HEK293 (cell line): Measurements from ENCODE around the gene TEAD4.

Experiments
- CTCF ChIA-PET: fragments of 350-600 bp; formaldehyde crosslinking; extraction: SDS; loops from one replicate; lab custom pipeline; 2021; ENCODE audit warnings: antibody characterized with exemption; lab: Yijun Ruan, JAX
- POLR2A ChIA-PET: fragments of 300-600 bp; formaldehyde crosslinking; extraction: SDS; loops from one replicate; lab custom pipeline; 2020; ENCODE audit warnings: antibody characterized with exemption, inconsistent platforms; lab: Yijun Ruan, JAX
- H3K27ac ChIP-seq: fragments of 200-500 bp; sonication (Bioruptor generic); 2 replicates; pipeline ENCODE4 v1.5.1; 2014; ENCODE audit warnings: low read depth, low read length, control low read depth, inconsistent platforms; ENCODE audit errors: extremely low read depth
- H3K36me3 ChIP-seq, 2 experiments: fragments of 200-500 bp in 1 of 2; sonication (Bioruptor generic) in 1 of 2; 1 replicate in 1 of 2; 2 replicates in 1 of 2; pipeline ENCODE4 v1.5.1; 2014 to 2017; ENCODE audit warnings: inconsistent platforms in 2 of 2, low read length in 2 of 2; ENCODE audit not compliant: control insufficient read depth in 2 of 2, insufficient read depth in 1 of 2
- H3K4me1 ChIP-seq: fragments of 200-500 bp; sonication (Bioruptor generic); 2 replicates; pipeline ENCODE4 v1.5.1; 2014; ENCODE audit warnings: mild to moderate bottlenecking, low read length, inconsistent platforms; ENCODE audit not compliant: control insufficient read depth, insufficient read depth
- H3K4me3 ChIP-seq: 2 replicates; pipeline ENCODE4 v1.5.1; 2011; ENCODE audit warnings: low read depth, mild to moderate bottlenecking, control low read depth, low read length, moderate library complexity
- H3K9me3 ChIP-seq: fragments of 200-500 bp; sonication (Bioruptor generic); 2 replicates; pipeline ENCODE4 v1.5.1; 2014; ENCODE audit warnings: low read depth, low read length, inconsistent platforms; ENCODE audit not compliant: control insufficient read depth, insufficient read depth
- ZBTB7A ChIP-seq: fragments of 450-650 bp; formaldehyde crosslinking; IDR thresholded peaks from 2 replicates; pipeline ENCODE4 v1.5.1; 2016; ENCODE audit warnings: low read depth, missing biosample characterization, missing genetic modification characterization
- ZNF19 ChIP-seq: fragments of 450-650 bp; formaldehyde crosslinking; IDR thresholded peaks from 2 replicates; pipeline ENCODE4; 2016; ENCODE audit warnings: missing biosample characterization, missing genetic modification characterization, low read depth
- ZNF223 ChIP-seq: fragments of 450-650 bp; formaldehyde crosslinking; IDR thresholded peaks from 2 replicates; pipeline ENCODE4 v1.5.1; 2016; ENCODE audit warnings: missing biosample characterization, missing genetic modification characterization
- ZNF510 ChIP-seq: fragments of 450-650 bp; formaldehyde crosslinking; IDR thresholded peaks from 2 replicates; pipeline ENCODE4 v1.5.1; 2018; ENCODE audit warnings: mild to moderate bottlenecking, missing genetic modification characterization, missing biosample characterization; ENCODE audit not compliant: insufficient replicate concordance
- ZNF530 ChIP-seq: fragments of 450-650 bp; formaldehyde crosslinking; IDR thresholded peaks from 2 replicates; pipeline ENCODE4 v1.5.1; 2016; ENCODE audit warnings: low read depth, missing biosample characterization, missing genetic modification characterization
- ZNF596 ChIP-seq: fragments of 450-650 bp; IDR thresholded peaks from 2 replicates; pipeline ENCODE4 v1.5.0; 2018; ENCODE audit warnings: missing biosample characterization, mild to moderate bottlenecking, missing genetic modification characterization, moderate library complexity
- ZNF658 ChIP-seq: fragments of 450-650 bp; formaldehyde crosslinking; IDR thresholded peaks from 2 replicates; pipeline ENCODE4; 2016; ENCODE audit warnings: missing biosample characterization, missing genetic modification characterization
- TF ChIP-seq, protein P1 (sequence below): fragments of 450-650 bp; formaldehyde crosslinking; IDR thresholded peaks from 2 replicates; pipeline ENCODE4 v1.5.1; 2017; ENCODE audit warnings: missing biosample characterization, missing genetic modification characterization
- TF ChIP-seq, protein P2 (sequence below): fragments of 450-650 bp; formaldehyde crosslinking; IDR thresholded peaks from 2 replicates; pipeline ENCODE4 v1.5.1; 2017; ENCODE audit warnings: missing biosample characterization, mild to moderate bottlenecking, missing genetic modification characterization, moderate library complexity
- TF ChIP-seq, protein P3 (sequence below): fragments of 450-650 bp; IDR thresholded peaks from 2 replicates; pipeline ENCODE4 v1.5.1; 2018; ENCODE audit warnings: missing biosample characterization, missing genetic modification characterization
- TF ChIP-seq, protein P4 (sequence below): fragments of 450-650 bp; formaldehyde crosslinking; conservative IDR thresholded peaks from 2 replicates; pipeline ENCODE4 v1.5.1; 2016; ENCODE audit warnings: low read depth, missing biosample characterization, missing genetic modification characterization
- TF ChIP-seq, protein P5 (sequence below): fragments of 450-650 bp; formaldehyde crosslinking; IDR thresholded peaks from 2 replicates; pipeline ENCODE4 v1.5.1; 2016; ENCODE audit warnings: missing biosample characterization, missing genetic modification characterization
- TF ChIP-seq, protein P6 (sequence below): fragments of 450-650 bp; formaldehyde crosslinking; IDR thresholded peaks from 2 replicates; pipeline ENCODE4 v1.5.1; 2016; ENCODE audit warnings: missing biosample characterization, missing genetic modification characterization
- TF ChIP-seq, protein P7 (sequence below): fragments of 450-650 bp; formaldehyde crosslinking; IDR thresholded peaks from 2 replicates; pipeline ENCODE4 v1.5.1; 2016; ENCODE audit warnings: missing biosample characterization, missing genetic modification characterization
- TF ChIP-seq, protein P8 (sequence below): fragments of 450-650 bp; formaldehyde crosslinking; IDR thresholded peaks from 2 replicates; pipeline ENCODE4 v1.5.1; 2016; ENCODE audit warnings: missing biosample characterization, missing genetic modification characterization, borderline replicate concordance

Gene TEAD4

DNA sequence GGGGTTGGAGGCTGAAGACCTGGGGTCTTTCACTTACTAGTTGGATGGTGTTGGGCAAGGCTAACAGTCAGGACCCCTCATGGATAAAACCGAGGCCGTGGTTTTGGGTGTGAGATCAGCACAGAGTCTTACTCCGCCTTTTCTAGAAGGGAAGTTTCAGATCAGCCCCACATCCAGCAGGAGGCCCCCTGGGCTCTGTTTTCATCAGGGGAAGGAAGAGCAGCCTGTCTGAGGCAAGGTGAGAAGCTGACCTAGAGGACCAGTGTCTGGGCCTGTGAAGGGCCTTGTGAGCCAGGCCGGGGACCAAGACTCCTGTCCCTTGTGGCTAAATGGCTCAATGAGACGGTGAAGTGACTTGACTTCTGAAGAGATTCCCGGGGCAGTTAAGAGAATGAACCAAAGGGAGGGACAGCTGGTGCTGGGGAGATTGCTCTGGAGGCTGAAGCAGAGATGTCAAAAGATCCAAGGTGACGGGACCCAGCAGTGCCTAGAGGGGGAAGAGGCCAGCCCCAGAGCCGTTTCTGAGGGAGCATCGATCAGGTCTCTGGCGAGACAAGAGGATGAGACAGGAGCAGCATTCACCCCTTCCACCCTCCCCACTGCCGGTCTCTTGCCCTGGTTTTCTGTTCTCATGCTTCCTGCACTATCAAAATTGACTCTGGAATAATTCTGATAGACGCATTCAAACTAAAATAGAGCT lies 77.9 kb downstream of the TEAD4 start:
- Histone ChIP-seq H3K27ac (no peak overlapping the region), H3K4me3 (no peak overlapping the region), H3K36me3 (peaks cover 0 to 23% of the 10 kb centered on the region in 2 experiments; a peak in 2 of 3 replicates), H3K4me1 (no peaks in the 10 kb centered on the region), H3K9me3 (no peaks in the 10 kb centered on the region)
- ChIA-PET CTCF (interaction anchor here (0.7 kb wide), 1 partner anchor 158 kb away, joined by 3 read pairs; no protein-coding TSS in a partner anchor), POLR2A (interaction anchor here (0.5 kb wide), 1 partner anchor 152 kb away, joined by 4 read pairs; no protein-coding TSS in a partner anchor)
- TF ChIP-seq, protein P1, sequence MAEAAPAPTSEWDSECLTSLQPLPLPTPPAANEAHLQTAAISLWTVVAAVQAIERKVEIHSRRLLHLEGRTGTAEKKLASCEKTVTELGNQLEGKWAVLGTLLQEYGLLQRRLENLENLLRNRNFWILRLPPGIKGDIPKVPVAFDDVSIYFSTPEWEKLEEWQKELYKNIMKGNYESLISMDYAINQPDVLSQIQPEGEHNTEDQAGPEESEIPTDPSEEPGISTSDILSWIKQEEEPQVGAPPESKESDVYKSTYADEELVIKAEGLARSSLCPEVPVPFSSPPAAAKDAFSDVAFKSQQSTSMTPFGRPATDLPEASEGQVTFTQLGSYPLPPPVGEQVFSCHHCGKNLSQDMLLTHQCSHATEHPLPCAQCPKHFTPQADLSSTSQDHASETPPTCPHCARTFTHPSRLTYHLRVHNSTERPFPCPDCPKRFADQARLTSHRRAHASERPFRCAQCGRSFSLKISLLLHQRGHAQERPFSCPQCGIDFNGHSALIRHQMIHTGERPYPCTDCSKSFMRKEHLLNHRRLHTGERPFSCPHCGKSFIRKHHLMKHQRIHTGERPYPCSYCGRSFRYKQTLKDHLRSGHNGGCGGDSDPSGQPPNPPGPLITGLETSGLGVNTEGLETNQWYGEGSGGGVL (tag by site-specific recombination) = no peak
- TF ChIP-seq ZNF510 (tag by site-specific recombination) (no peak), ZNF223 (tag by site-specific recombination) (no peak), ZNF19 (no peak), ZNF596 (tag by site-specific recombination) (no peak), ZNF658 (tag by site-specific recombination) (no peak), ZBTB7A (tag by site-specific recombination) (no peak), ZNF530 (tag by site-specific recombination) (no peak)
- TF ChIP-seq, protein P2, sequence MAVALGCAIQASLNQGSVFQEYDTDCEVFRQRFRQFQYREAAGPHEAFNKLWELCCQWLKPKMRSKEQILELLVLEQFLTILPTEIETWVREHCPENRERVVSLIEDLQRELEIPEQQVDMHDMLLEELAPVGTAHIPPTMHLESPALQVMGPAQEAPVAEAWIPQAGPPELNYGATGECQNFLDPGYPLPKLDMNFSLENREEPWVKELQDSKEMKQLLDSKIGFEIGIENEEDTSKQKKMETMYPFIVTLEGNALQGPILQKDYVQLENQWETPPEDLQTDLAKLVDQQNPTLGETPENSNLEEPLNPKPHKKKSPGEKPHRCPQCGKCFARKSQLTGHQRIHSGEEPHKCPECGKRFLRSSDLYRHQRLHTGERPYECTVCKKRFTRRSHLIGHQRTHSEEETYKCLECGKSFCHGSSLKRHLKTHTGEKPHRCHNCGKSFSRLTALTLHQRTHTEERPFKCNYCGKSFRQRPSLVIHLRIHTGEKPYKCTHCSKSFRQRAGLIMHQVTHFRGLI (tag by site-specific recombination) = no peak
- TF ChIP-seq, protein P3, sequence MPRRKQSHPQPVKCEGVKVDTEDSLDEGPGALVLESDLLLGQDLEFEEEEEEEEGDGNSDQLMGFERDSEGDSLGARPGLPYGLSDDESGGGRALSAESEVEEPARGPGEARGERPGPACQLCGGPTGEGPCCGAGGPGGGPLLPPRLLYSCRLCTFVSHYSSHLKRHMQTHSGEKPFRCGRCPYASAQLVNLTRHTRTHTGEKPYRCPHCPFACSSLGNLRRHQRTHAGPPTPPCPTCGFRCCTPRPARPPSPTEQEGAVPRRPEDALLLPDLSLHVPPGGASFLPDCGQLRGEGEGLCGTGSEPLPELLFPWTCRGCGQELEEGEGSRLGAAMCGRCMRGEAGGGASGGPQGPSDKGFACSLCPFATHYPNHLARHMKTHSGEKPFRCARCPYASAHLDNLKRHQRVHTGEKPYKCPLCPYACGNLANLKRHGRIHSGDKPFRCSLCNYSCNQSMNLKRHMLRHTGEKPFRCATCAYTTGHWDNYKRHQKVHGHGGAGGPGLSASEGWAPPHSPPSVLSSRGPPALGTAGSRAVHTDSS (tag by site-specific recombination) = no peak
- TF ChIP-seq, protein P4, sequence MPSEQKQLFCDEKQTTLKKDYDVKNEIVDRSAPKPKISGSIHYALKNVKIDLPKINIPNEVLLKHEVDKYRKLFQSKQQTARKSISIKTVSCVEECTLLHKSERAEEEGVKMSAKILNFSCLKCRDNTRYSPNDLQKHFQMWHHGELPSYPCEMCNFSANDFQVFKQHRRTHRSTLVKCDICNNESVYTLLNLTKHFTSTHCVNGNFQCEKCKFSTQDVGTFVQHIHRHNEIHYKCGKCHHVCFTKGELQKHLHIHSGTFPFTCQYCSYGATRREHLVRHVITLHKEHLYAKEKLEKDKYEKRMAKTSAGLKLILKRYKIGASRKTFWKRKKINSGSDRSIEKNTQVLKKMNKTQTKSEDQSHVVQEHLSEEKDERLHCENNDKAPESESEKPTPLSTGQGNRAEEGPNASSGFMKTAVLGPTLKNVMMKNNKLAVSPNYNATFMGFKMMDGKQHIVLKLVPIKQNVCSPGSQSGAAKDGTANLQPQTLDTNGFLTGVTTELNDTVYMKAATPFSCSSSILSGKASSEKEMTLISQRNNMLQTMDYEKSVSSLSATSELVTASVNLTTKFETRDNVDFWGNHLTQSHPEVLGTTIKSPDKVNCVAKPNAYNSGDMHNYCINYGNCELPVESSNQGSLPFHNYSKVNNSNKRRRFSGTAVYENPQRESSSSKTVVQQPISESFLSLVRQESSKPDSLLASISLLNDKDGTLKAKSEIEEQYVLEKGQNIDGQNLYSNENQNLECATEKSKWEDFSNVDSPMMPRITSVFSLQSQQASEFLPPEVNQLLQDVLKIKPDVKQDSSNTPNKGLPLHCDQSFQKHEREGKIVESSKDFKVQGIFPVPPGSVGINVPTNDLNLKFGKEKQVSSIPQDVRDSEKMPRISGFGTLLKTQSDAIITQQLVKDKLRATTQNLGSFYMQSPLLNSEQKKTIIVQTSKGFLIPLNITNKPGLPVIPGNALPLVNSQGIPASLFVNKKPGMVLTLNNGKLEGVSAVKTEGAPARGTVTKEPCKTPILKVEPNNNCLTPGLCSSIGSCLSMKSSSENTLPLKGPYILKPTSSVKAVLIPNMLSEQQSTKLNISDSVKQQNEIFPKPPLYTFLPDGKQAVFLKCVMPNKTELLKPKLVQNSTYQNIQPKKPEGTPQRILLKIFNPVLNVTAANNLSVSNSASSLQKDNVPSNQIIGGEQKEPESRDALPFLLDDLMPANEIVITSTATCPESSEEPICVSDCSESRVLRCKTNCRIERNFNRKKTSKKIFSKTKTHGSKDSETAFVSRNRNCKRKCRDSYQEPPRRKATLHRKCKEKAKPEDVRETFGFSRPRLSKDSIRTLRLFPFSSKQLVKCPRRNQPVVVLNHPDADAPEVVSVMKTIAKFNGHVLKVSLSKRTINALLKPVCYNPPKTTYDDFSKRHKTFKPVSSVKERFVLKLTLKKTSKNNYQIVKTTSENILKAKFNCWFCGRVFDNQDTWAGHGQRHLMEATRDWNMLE (tag by site-specific recombination) = no peak
- TF ChIP-seq, protein P5, sequence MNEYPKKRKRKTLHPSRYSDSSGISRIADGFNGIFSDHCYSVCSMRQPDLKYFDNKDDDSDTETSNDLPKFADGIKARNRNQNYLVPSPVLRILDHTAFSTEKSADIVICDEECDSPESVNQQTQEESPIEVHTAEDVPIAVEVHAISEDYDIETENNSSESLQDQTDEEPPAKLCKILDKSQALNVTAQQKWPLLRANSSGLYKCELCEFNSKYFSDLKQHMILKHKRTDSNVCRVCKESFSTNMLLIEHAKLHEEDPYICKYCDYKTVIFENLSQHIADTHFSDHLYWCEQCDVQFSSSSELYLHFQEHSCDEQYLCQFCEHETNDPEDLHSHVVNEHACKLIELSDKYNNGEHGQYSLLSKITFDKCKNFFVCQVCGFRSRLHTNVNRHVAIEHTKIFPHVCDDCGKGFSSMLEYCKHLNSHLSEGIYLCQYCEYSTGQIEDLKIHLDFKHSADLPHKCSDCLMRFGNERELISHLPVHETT (tag by site-specific recombination) = no peak
- TF ChIP-seq, protein P6, sequence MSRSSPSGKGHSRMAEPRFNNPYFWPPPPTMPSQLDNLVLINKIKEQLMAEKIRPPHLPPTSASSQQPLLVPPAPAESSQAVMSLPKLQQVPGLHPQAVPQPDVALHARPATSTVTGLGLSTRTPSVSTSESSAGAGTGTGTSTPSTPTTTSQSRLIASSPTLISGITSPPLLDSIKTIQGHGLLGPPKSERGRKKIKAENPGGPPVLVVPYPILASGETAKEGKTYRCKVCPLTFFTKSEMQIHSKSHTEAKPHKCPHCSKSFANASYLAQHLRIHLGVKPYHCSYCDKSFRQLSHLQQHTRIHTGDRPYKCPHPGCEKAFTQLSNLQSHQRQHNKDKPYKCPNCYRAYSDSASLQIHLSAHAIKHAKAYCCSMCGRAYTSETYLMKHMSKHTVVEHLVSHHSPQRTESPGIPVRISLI (tag by site-specific recombination) = no peak
- TF ChIP-seq, protein P7, sequence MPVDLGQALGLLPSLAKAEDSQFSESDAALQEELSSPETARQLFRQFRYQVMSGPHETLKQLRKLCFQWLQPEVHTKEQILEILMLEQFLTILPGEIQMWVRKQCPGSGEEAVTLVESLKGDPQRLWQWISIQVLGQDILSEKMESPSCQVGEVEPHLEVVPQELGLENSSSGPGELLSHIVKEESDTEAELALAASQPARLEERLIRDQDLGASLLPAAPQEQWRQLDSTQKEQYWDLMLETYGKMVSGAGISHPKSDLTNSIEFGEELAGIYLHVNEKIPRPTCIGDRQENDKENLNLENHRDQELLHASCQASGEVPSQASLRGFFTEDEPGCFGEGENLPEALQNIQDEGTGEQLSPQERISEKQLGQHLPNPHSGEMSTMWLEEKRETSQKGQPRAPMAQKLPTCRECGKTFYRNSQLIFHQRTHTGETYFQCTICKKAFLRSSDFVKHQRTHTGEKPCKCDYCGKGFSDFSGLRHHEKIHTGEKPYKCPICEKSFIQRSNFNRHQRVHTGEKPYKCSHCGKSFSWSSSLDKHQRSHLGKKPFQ = no peak
- TF ChIP-seq, protein P8, sequence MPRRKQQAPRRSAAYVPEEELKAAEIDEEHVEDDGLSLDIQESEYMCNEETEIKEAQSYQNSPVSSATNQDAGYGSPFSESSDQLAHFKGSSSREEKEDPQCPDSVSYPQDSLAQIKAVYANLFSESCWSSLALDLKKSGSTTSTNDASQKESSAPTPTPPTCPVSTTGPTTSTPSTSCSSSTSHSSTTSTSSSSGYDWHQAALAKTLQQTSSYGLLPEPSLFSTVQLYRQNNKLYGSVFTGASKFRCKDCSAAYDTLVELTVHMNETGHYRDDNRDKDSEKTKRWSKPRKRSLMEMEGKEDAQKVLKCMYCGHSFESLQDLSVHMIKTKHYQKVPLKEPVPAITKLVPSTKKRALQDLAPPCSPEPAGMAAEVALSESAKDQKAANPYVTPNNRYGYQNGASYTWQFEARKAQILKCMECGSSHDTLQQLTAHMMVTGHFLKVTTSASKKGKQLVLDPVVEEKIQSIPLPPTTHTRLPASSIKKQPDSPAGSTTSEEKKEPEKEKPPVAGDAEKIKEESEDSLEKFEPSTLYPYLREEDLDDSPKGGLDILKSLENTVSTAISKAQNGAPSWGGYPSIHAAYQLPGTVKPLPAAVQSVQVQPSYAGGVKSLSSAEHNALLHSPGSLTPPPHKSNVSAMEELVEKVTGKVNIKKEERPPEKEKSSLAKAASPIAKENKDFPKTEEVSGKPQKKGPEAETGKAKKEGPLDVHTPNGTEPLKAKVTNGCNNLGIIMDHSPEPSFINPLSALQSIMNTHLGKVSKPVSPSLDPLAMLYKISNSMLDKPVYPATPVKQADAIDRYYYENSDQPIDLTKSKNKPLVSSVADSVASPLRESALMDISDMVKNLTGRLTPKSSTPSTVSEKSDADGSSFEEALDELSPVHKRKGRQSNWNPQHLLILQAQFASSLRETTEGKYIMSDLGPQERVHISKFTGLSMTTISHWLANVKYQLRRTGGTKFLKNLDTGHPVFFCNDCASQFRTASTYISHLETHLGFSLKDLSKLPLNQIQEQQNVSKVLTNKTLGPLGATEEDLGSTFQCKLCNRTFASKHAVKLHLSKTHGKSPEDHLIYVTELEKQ (tag by site-specific recombination) = no peak
